ENCODE measurements around the gene PHLDA1.

DNA sequence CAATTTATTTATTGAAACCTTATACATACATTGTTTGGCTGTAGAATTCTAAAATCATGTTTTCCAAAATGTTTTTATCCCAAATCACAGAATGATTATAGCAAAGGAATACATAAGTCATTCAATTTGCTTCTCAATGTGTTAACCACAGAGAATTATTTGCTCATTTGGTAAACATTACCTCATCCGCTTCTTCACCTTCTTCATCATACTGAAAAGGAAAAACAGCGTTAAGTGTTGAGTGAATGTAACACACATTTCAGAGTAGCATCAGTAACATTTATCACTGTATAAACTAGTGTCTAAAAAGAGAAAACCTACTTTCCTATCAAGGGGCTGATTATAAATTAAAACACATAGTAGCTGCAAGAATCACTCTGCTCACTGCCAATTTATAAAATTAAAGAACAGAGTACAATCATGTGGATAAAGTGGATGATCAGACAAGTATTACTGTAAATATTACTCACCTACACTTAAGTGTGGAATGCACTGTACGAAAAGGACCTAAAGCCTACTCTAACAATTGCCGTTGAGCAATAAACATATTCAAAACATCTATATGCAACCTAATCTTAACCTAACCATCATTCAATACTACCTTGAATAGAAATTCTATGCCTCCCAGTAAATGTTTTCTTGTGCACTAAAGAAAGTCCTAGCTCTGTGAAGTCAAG is 18.1 kb upstream of the PHLDA1 start:
- TF ChIP-seq POLR2AphosphoS5 (IDR thresholded peaks at IDR 0.05; ENCODE audit: low read depth, low read length) (no peak), SPI1 (IDR thresholded peaks at IDR 0.05; ENCODE audit: low read depth, low read length) (no peak), TAF1 (IDR thresholded peaks at IDR 0.05; ENCODE audit: low read depth, low read length) (no peak)
